ENCODE results near the gene COL4A1. TPM values are rescaled to one million over a fixed set of nuclear protein-coding genes. Genes with fewer than 3 reads are reported as not detected.

COL4A1 gene
- total RNA-seq, 3 donors from 2014 or later: 118 to 1,008 (median 370) TPM

- TF ChIP-seq POLR2A (IDR thresholded peaks at IDR 0.05) (no peak), CTCF (IDR thresholded peaks at IDR 0.05) (no peak), POLR2AphosphoS5 (IDR thresholded peaks at IDR 0.05) (no peak)
- H3K4me3 ChIP-seq: no peak overlapping the region
- no peaks in the 10 kb centered on the region for H3K4me1 ChIP-seq
- no peaks in the 10 kb centered on the region for H3K27me3 ChIP-seq
- DNase-seq (ENCODE audit: low spot score in 2 of 2): no peak
- H3K27ac ChIP-seq: no peak overlapping the region
- no peaks in the 10 kb centered on the region for H3K9me3 ChIP-seq
- no peaks in the 10 kb centered on the region for H3K36me3 ChIP-seq
- intact Hi-C loops (cut with DNase I; ENCODE audit: low total_unique reads): no loop called here
Measured at GRCh38 chr13:110210604-110210985, 96.4 kb downstream of the COL4A1 start.

GRCh38 chr13:110209950-110210603 is 96.9 kb downstream of the COL4A1 start:
- Histone ChIP-seq H3K36me3 (no peaks in the 10 kb centered on the region), H3K27ac (no peak overlapping the region), H3K9me3 (no peaks in the 10 kb centered on the region), H3K4me3 (no peak overlapping the region), H3K27me3 (no peaks in the 10 kb centered on the region), H3K4me1 (no peaks in the 10 kb centered on the region)
- no peak for DNase-seq (ENCODE audit: low spot score in 2 of 2)
- intact Hi-C loops (cut with DNase I; ENCODE audit: low total_unique reads): no loop called here
- no peak for TF ChIP-seq POLR2A (IDR thresholded peaks at IDR 0.05)
- TF ChIP-seq POLR2AphosphoS5 (IDR thresholded peaks at IDR 0.05): no peak
- no peak for TF ChIP-seq CTCF (IDR thresholded peaks at IDR 0.05)

GRCh38 chr13:110208116-110208515 is 98.8 kb downstream of the COL4A1 start:
- no peak for TF ChIP-seq CTCF (IDR thresholded peaks at IDR 0.05)
- TF ChIP-seq POLR2AphosphoS5 (IDR thresholded peaks at IDR 0.05): no peak
- TF ChIP-seq POLR2A (IDR thresholded peaks at IDR 0.05): no peak
- Histone ChIP-seq H3K9me3 (no peaks in the 10 kb centered on the region), H3K27ac (no peak overlapping the region), H3K36me3 (no peaks in the 10 kb centered on the region), H3K4me3 (no peak overlapping the region), H3K4me1 (no peaks in the 10 kb centered on the region), H3K27me3 (no peaks in the 10 kb centered on the region)
- intact Hi-C loops (cut with DNase I; ENCODE audit: low total_unique reads): no loop called here
- no peak for DNase-seq (ENCODE audit: low spot score in 2 of 2)

- intact Hi-C loops (cut with DNase I; ENCODE audit: low total_unique reads): no loop called here
- Histone ChIP-seq H3K4me3 (no peak overlapping the region), H3K27me3 (no peaks in the 10 kb centered on the region), H3K9me3 (no peaks in the 10 kb centered on the region), H3K27ac (no peak overlapping the region), H3K4me1 (no peaks in the 10 kb centered on the region), H3K36me3 (no peaks in the 10 kb centered on the region)
- DNase-seq (ENCODE audit: low spot score in 2 of 2): no peak
- no peak for TF ChIP-seq POLR2A (IDR thresholded peaks at IDR 0.05)
- no peak for TF ChIP-seq CTCF (IDR thresholded peaks at IDR 0.05)
- TF ChIP-seq POLR2AphosphoS5 (IDR thresholded peaks at IDR 0.05): no peak
Measured at GRCh38 chr13:110206996-110207395, 100.0 kb downstream of the COL4A1 start.

- intact Hi-C loops (cut with DNase I; ENCODE audit: low total_unique reads): no loop called here
- no peak overlapping the region for H3K4me3 ChIP-seq
- no peak overlapping the region for H3K27ac ChIP-seq
- no peak for TF ChIP-seq POLR2AphosphoS5 (IDR thresholded peaks at IDR 0.05)
- no peaks in the 10 kb centered on the region for H3K9me3 ChIP-seq
- H3K27me3 ChIP-seq: no peaks in the 10 kb centered on the region
- DNase-seq (ENCODE audit: low spot score in 2 of 2): no peak
- no peaks in the 10 kb centered on the region for H3K36me3 ChIP-seq
- no peaks in the 10 kb centered on the region for H3K4me1 ChIP-seq
Measured at GRCh38 chr13:110206185-110206584, 100.8 kb downstream of the COL4A1 start.

- intact Hi-C loops (cut with DNase I; ENCODE audit: low total_unique reads): no loop called here
- Histone ChIP-seq H3K9me3 (no peaks in the 10 kb centered on the region), H3K27me3 (no peaks in the 10 kb centered on the region), H3K4me1 (no peaks in the 10 kb centered on the region), H3K4me3 (no peak overlapping the region), H3K36me3 (no peaks in the 10 kb centered on the region), H3K27ac (no peak overlapping the region)
- TF ChIP-seq POLR2AphosphoS5 (IDR thresholded peaks at IDR 0.05) (no peak), CTCF (IDR thresholded peaks at IDR 0.05) (no peak), POLR2A (IDR thresholded peaks at IDR 0.05) (no peak)
- no peak for DNase-seq (ENCODE audit: low spot score in 2 of 2)
Measured at GRCh38 chr13:110201114-110201513, 105.8 kb downstream of the COL4A1 start.
